H9 (cell line): ENCODE measurements around the gene FFAR4. TPM values are rescaled to one million over a fixed set of nuclear protein-coding genes. Genes with fewer than 3 reads are reported as not detected.

ENCODE experiments used
- DNase-seq: peaks from one replicate; pipeline ENCODE4 v3.0.0-alpha.2; 2017
- H2AFZ ChIP-seq: one replicate; pipeline ENCODE4 v1.6.1; 2013; ENCODE audit warnings: mild to moderate bottlenecking, low read length, control low read depth, moderate library complexity
- H2AK5ac ChIP-seq: 2 replicates; pipeline ENCODE4 v1.6.1; 2013; ENCODE audit warnings: low read length, control low read depth, mixed read lengths; ENCODE audit not compliant: insufficient read length
- H2BK120ac ChIP-seq: one replicate; pipeline ENCODE4 v1.6.1; 2013; ENCODE audit warnings: low read depth, mild to moderate bottlenecking, low read length, control low read depth, inconsistent platforms; ENCODE audit not compliant: poor library complexity, severe bottlenecking
- H2BK12ac ChIP-seq: 2 replicates; pipeline ENCODE4 v1.6.1; 2013; ENCODE audit warnings: low read length, control low read depth, mixed read lengths, low read depth; ENCODE audit not compliant: insufficient read length
- H2BK15ac ChIP-seq: 2 replicates; pipeline ENCODE4 v1.6.1; 2013; ENCODE audit warnings: low read depth, low read length, control low read depth
- H2BK20ac ChIP-seq: one replicate; pipeline ENCODE4 v1.6.1; 2013; ENCODE audit warnings: low read depth, mild to moderate bottlenecking, low read length, control low read depth, inconsistent platforms; ENCODE audit not compliant: poor library complexity, severe bottlenecking
- H2BK5ac ChIP-seq: 2 replicates; pipeline ENCODE4 v1.6.1; 2013; ENCODE audit warnings: low read length, control low read depth, mixed read lengths; ENCODE audit not compliant: insufficient read length
- H3K14ac ChIP-seq: 2 replicates; pipeline ENCODE4 v1.6.1; 2013; ENCODE audit warnings: low read length, control low read depth; ENCODE audit not compliant: insufficient read depth
- H3K18ac ChIP-seq: 2 replicates; pipeline ENCODE4 v1.6.1; 2013; ENCODE audit warnings: low read depth, mild to moderate bottlenecking, mixed read lengths, low read length, control low read depth; ENCODE audit not compliant: insufficient read length
- H3K23ac ChIP-seq: 2 replicates; pipeline ENCODE4 v1.6.1; 2013; ENCODE audit warnings: low read length, control low read depth, mixed read lengths, low read depth; ENCODE audit not compliant: insufficient read length
- H3K23me2 ChIP-seq: 2 replicates; pipeline ENCODE4 v1.6.1; 2013; ENCODE audit warnings: low read depth, mild to moderate bottlenecking, mixed read lengths, low read length, control low read depth; ENCODE audit not compliant: insufficient read length, poor library complexity, severe bottlenecking
- H3K27ac ChIP-seq: 2 replicates; pipeline ENCODE4 v1.5.1; 2013; ENCODE audit warnings: low read length, control low read depth, mixed read lengths, low read depth; ENCODE audit not compliant: insufficient read length
- H3K27me3 ChIP-seq: 2 replicates; pipeline ENCODE4 v1.6.1; 2013; ENCODE audit warnings: low read length, control low read depth, inconsistent platforms; ENCODE audit not compliant: insufficient read depth
- H3K4ac ChIP-seq: 2 replicates; pipeline ENCODE4 v1.6.1; 2013; ENCODE audit warnings: low read depth, mild to moderate bottlenecking, control low read depth, inconsistent platforms, low read length, moderate library complexity
- H3K4me1 ChIP-seq: 2 replicates; pipeline ENCODE4 v1.6.1; 2013; ENCODE audit warnings: low read length, control low read depth, inconsistent platforms; ENCODE audit not compliant: insufficient read depth
- H3K4me2 ChIP-seq: 2 replicates; pipeline ENCODE4 v1.6.1; 2013; ENCODE audit warnings: low read length, control low read depth, mixed read lengths; ENCODE audit not compliant: insufficient read length, insufficient read depth
- H3K56ac ChIP-seq: 2 replicates; pipeline ENCODE4 v1.6.1; 2013; ENCODE audit warnings: low read depth, mild to moderate bottlenecking, mixed read lengths, low read length, control low read depth; ENCODE audit not compliant: insufficient read length
- H3K79me1 ChIP-seq: 2 replicates; pipeline ENCODE4 v1.6.1; 2013; ENCODE audit warnings: low read depth, mild to moderate bottlenecking, moderate library complexity, low read length, control low read depth, inconsistent platforms; ENCODE audit not compliant: insufficient read depth, poor library complexity, severe bottlenecking
- H3K79me2 ChIP-seq: 2 replicates; pipeline ENCODE4 v1.6.1; 2013; ENCODE audit warnings: low read length, control low read depth, inconsistent platforms; ENCODE audit not compliant: insufficient read depth
- H3K9ac ChIP-seq: 2 replicates; pipeline ENCODE4 v1.6.1; 2013; ENCODE audit warnings: low read length, control low read depth, mixed read lengths; ENCODE audit not compliant: insufficient read length; ENCODE audit errors: extremely low read depth
- H3K9me3 ChIP-seq: one replicate; pipeline ENCODE4 v1.6.1; 2013; ENCODE audit warnings: low read depth, low read length, inconsistent platforms; ENCODE audit not compliant: control insufficient read depth
- H3T11ph ChIP-seq: one replicate; pipeline ENCODE4 v1.6.1; 2013; ENCODE audit warnings: mild to moderate bottlenecking, low read length, control low read depth, inconsistent platforms
- H4K20me1 ChIP-seq: one replicate; pipeline ENCODE4 v1.6.1; 2013; ENCODE audit not compliant: control insufficient read depth, insufficient read length, insufficient read depth
- H4K5ac ChIP-seq: 2 replicates; pipeline ENCODE4 v1.6.1; 2013; ENCODE audit warnings: low read depth, mild to moderate bottlenecking, mixed read lengths, low read length, control low read depth; ENCODE audit not compliant: insufficient read length
- H4K8ac ChIP-seq: replicated peaks from 2 replicates; pipeline ENCODE4 v1.6.1; 2013; ENCODE audit warnings: low read length, control low read depth, mixed read lengths, low read depth; ENCODE audit not compliant: insufficient read length
- H4K91ac ChIP-seq: 2 replicates; pipeline ENCODE4 v1.6.1; 2013; ENCODE audit warnings: low read depth, mild to moderate bottlenecking, moderate library complexity, mixed read lengths, low read length, control low read depth; ENCODE audit not compliant: insufficient read length
- H3K27ac Mint-ChIP-seq, 3 experiments: 2 replicates in 2 of 3; 3 replicates in 1 of 3; pipeline ENCODE4 v1.8.0; 2020 to 2021; ENCODE audit warnings: mixed read lengths in 3 of 3, mild to moderate bottlenecking in 1 of 3, moderate library complexity in 1 of 3
- H3K27me3 Mint-ChIP-seq: 2 replicates; pipeline ENCODE4 v1.8.0; 2021; ENCODE audit warnings: low read depth, mild to moderate bottlenecking, moderate library complexity, mixed read lengths
- H3K36me3 Mint-ChIP-seq, 3 experiments: 2 replicates in 2 of 3; 3 replicates in 1 of 3; pipeline ENCODE4 v1.8.0; 2020 to 2021; ENCODE audit warnings: low read depth in 3 of 3, mixed read lengths in 3 of 3; ENCODE audit not compliant: insufficient read depth in 1 of 3
- H3K4me1 Mint-ChIP-seq, 2 experiments: 2 replicates each; pipeline ENCODE4 v1.8.0; 2020; ENCODE audit warnings: mixed read lengths in 2 of 2
- H3K4me3 Mint-ChIP-seq, 2 experiments: 2 replicates in 1 of 2; 3 replicates in 1 of 2; pipeline ENCODE4 v1.8.0; 2020 to 2021; ENCODE audit warnings: mild to moderate bottlenecking in 2 of 2, mixed read lengths in 2 of 2, moderate library complexity in 1 of 2
- H3K9me3 Mint-ChIP-seq, 2 experiments: 2 replicates in 1 of 2; 3 replicates in 1 of 2; pipeline ENCODE4 v1.8.0; 2020; ENCODE audit warnings: mild to moderate bottlenecking in 2 of 2, mixed read lengths in 2 of 2, moderate library complexity in 1 of 2
- WGBS: extraction: QIAGEN DNeasy Blood & Tissue Kit; methylation state at CpG from one replicate; pipeline ENCODE4 v1.1.7; 2013; ENCODE audit warnings: missing lambda C conversion rate, low lambda C conversion rate, mixed read lengths; ENCODE audit not compliant: insufficient read length; ENCODE audit errors: extremely low coverage; 5-methylcytosine and 5-hydroxymethylcytosine counted together
- total RNA-seq: library from RNA; stranded (reverse); gene quantifications from 2 replicates; pipeline ENCODE4 v1.2.1, GENCODE V29; 2021
- TF ChIP-seq, protein P1 (sequence below): fragments of 200-600 bp; sonication (generic); conservative IDR thresholded peaks from 3 replicates; pipeline ENCODE4 v1.8.0; 2021; ENCODE audit warnings: antibody characterized with exemption, mild to moderate bottlenecking

FFAR4 gene
- total RNA-seq, 1 experiment from 2014 or later = not detected

DNA sequence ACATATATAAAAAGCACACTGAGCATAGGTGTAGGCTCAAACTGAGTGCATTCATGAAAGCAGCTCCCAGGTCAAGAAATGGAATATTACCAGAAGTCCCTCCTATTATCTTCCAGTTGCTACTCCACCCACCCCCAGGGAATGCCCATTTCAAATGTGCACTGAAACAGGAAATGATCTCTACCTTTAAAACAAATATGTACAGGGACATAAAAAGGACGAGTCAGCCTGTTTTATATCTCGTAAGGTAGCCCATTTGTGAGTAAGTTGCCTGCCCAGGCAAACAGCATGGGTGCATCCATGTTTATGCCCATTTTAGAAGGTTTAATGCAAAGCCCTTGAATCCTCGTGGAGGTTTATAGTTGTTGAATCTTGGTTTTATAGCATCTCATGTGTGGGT lies 10.4 kb downstream of the FFAR4 start:
- peaks cover 33% of the 10 kb centered on the region for H3K27me3 Mint-ChIP-seq
- Histone ChIP-seq H2AK5ac (no peak overlapping the region), H4K20me1 (no peaks in the 10 kb centered on the region), H3K14ac (no peak overlapping the region), H3K23me2 (no peaks in the 10 kb centered on the region), H3K9ac (no peak overlapping the region), H3K18ac (no peak overlapping the region), H3K79me1 (no peaks in the 10 kb centered on the region), H2AFZ (no peak overlapping the region), H3K4ac (no peak overlapping the region), H3K9me3 (no peaks in the 10 kb centered on the region), H3K27ac (no peak overlapping the region), H3K4me1 (no peaks in the 10 kb centered on the region), H2BK5ac (no peak overlapping the region), H3K4me2 (no peak overlapping the region), H2BK12ac (no peak overlapping the region), H2BK120ac (no peak overlapping the region), H4K91ac (no peak overlapping the region), H4K5ac (no peak overlapping the region), H4K8ac (no peak overlapping the region), H3K79me2 (no peaks in the 10 kb centered on the region), H3K27me3 (peaks cover 4% of the 10 kb centered on the region; the same call in 1 of the 2 replicates), H3K23ac (no peak overlapping the region), H2BK15ac (no peak overlapping the region), H3T11ph (no peak overlapping the region), H2BK20ac (no peak overlapping the region), H3K56ac (no peak overlapping the region)
- H3K9me3 Mint-ChIP-seq = no peaks in the 10 kb centered on the region
- no peaks in the 10 kb centered on the region for H3K36me3 Mint-ChIP-seq
- H3K27ac Mint-ChIP-seq = no peak overlapping the region
- no peak overlapping the region for H3K4me3 Mint-ChIP-seq
- DNase-seq = no peak
- TF ChIP-seq, protein P1, sequence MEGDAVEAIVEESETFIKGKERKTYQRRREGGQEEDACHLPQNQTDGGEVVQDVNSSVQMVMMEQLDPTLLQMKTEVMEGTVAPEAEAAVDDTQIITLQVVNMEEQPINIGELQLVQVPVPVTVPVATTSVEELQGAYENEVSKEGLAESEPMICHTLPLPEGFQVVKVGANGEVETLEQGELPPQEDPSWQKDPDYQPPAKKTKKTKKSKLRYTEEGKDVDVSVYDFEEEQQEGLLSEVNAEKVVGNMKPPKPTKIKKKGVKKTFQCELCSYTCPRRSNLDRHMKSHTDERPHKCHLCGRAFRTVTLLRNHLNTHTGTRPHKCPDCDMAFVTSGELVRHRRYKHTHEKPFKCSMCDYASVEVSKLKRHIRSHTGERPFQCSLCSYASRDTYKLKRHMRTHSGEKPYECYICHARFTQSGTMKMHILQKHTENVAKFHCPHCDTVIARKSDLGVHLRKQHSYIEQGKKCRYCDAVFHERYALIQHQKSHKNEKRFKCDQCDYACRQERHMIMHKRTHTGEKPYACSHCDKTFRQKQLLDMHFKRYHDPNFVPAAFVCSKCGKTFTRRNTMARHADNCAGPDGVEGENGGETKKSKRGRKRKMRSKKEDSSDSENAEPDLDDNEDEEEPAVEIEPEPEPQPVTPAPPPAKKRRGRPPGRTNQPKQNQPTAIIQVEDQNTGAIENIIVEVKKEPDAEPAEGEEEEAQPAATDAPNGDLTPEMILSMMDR = no peak
- no CpG with 5 or more reads among the region's 3 CpGs for WGBS
- H3K4me1 Mint-ChIP-seq = peaks cover 0 to 3% of the 10 kb centered on the region in 2 experiments; a peak in 1 of 4 replicates
